Ramos (cell line): ENCODE measurements around the gene ZNF516.
"Not testable (repeated sequence)": the region's sequence is repeated elsewhere in the genome, so short reads cannot be mapped to it uniquely, and the experiment has no call there.

ENCODE experiments used
- in situ Hi-C: fragments of 300-500 bp; cut with MboI; formaldehyde crosslinking; loops from one replicate; pipeline ENCODE4 v1.14.3; 2022; ENCODE audit warnings: low sequenced_read_pairs; ENCODE audit not compliant: unreplicated experiment

ZNF516 gene, protein sequence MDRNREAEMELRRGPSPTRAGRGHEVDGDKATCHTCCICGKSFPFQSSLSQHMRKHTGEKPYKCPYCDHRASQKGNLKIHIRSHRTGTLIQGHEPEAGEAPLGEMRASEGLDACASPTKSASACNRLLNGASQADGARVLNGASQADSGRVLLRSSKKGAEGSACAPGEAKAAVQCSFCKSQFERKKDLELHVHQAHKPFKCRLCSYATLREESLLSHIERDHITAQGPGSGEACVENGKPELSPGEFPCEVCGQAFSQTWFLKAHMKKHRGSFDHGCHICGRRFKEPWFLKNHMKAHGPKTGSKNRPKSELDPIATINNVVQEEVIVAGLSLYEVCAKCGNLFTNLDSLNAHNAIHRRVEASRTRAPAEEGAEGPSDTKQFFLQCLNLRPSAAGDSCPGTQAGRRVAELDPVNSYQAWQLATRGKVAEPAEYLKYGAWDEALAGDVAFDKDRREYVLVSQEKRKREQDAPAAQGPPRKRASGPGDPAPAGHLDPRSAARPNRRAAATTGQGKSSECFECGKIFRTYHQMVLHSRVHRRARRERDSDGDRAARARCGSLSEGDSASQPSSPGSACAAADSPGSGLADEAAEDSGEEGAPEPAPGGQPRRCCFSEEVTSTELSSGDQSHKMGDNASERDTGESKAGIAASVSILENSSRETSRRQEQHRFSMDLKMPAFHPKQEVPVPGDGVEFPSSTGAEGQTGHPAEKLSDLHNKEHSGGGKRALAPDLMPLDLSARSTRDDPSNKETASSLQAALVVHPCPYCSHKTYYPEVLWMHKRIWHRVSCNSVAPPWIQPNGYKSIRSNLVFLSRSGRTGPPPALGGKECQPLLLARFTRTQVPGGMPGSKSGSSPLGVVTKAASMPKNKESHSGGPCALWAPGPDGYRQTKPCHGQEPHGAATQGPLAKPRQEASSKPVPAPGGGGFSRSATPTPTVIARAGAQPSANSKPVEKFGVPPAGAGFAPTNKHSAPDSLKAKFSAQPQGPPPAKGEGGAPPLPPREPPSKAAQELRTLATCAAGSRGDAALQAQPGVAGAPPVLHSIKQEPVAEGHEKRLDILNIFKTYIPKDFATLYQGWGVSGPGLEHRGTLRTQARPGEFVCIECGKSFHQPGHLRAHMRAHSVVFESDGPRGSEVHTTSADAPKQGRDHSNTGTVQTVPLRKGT

DNA sequence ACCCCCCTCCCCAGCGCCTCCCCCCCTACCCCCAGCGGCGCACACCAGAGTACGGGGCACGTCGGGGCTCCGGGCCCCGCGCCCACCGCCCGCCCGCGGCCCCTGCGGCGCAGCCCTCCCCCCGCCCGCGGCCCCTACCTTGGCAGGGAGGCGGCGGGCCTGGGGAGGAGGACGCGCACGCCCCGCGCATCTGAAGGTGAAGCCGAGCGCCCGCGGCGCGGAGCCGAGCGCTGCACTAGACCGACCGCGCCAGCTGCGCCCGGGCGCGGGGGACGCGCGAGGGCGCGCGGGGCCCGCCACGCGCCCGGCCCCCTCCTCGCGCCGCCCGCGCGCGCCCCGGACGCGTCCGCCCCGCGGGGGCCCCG lies at the start of gene ZNF516:
Gene ZNF516 (minus strand): TSS at position 237 of the 365 bp plus-strand sequence. CDS start 52,188 bp downstream, outside the sequence.
- in situ Hi-C loops, result no loop called here

DNA sequence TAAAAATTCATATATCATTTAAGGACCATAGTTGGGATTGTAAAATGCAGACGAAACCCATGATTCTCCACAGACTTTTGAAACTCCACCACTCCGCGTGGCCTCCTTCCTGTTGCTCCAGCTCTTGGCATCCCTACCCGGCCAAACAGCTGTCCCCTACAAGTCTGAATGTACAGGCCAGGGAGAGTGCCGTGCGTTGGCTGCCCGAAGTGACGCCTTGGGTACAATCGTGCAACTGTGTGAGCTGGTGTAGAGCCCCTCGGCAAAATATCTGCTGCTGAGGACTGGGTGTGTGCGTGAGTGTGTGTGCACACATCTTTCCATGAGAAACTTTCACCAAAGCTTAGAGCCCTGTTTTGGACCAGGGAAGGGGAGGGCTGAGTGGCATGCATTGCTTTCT lies 43.8 kb upstream of the ZNF516 start:
- in situ Hi-C loops, result no loop called here

DNA sequence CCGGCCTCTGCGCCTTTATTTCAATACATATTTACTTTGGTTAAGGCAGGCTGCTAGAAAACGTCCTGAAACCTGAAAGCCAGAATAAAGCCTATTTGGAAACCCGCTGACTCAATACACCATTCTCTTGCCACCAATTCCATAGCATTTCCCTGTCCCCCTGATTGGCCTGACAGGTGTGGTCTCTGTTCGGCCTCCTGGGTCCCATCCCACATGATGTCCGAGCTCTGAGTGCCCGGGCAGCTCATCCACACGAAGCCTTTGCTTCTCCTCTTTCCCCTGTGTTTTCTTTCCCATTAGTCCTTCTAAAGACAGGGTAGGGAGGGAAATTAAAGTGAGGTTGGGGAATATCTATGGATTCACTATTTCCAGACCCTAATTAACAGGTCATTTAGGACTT lies 42.6 kb upstream of the ZNF516 start:
- in situ Hi-C loops, result no loop called here

DNA sequence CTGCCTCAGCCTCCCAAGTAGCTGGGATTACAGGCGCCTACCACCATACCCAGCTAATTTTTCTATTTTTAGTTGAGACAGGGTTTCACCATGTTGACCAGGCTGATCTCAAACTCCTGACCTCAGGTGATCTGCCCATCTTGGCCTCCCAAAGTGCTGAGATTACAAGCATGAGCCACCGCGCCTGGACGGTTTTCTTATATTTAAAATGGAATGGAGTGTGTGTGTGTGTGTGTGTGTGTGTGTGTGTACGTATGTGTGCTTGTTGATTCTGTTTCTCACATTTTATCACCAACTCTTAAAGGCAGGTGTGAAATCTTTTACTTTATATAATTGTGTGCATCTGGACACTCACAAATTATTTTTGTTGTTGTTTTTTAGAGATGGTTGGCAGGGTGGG lies 41.6 kb upstream of the ZNF516 start:
- in situ Hi-C loops, result not testable (repeated sequence)

GRCh38 chr18:76532875-76533274 lies 37.8 kb upstream of the ZNF516 start:
- in situ Hi-C loops, result no loop called here

GRCh38 chr18:76530846-76531245 lies 35.8 kb upstream of the ZNF516 start:
- in situ Hi-C loops, result no loop called here

GRCh38 chr18:76530391-76530790 lies 35.3 kb upstream of the ZNF516 start:
- in situ Hi-C loops, result no loop called here

- in situ Hi-C loops, result no loop called here
These were observed 34.4 kb upstream of the ZNF516 start for GRCh38 chr18:76529433-76529811.

- in situ Hi-C loops, result no loop called here
These were observed 33.7 kb upstream of the ZNF516 start for GRCh38 chr18:76528477-76529432.

DNA sequence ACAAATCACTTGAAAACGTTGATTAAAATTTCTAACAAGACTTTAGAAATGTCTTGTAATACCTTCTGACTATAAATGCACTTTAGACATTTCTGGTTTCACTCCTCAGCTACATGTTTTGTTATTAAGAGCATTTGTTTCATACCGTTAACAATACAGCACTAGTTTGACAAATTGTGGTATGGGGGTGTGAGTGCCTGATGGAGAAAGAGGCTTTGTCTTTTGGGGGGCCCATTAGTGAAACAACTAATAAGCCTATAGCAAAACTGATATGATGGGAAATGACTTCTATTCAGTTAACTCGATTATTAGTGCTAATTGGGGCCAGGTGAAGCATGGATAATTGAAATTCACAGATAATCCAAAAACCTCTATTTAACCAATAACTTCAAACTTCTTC lies 30.9 kb upstream of the ZNF516 start:
- in situ Hi-C loops, result no loop called here

DNA sequence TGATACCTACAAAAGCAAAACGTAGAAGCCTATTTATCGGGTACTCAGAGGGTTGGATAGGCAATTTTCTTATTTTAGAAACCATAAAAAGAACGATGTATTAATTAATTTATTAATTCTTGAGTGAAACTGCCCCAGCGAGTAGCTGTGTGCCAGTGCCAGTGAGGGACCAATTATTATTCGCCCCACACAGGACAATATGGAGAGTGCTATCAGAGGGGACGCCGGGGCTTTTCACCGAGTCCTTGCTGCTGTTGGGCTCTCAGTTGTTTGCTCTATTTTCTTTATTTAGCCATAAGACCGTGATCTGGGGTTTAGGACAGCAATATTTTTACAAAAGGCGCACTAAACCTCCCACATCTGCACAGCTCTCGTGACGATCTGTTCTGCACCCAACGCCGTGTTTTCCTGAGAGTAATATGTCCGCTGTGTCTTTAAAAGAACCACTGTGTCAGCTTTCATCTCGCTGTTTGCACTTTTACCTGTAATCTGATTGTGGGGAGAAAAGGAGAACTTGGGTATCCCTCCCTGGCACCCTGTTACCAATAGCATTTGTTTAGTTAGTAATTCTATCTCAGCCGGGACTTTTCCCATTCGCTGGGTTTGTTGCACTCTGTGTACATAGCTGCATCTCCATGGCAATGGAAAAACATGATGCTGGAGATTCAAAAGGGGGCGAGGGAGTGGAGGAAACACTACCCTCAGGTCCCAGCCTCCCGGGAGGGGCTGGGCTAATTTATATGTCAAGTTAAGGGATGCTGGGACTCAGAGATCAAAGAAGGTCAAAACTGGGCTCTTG lies 30.1 kb upstream of the ZNF516 start:
- in situ Hi-C loops, result no loop called here

GRCh38 chr18:76524477-76524876 lies 29.4 kb upstream of the ZNF516 start:
- in situ Hi-C loops, result no loop called here

DNA sequence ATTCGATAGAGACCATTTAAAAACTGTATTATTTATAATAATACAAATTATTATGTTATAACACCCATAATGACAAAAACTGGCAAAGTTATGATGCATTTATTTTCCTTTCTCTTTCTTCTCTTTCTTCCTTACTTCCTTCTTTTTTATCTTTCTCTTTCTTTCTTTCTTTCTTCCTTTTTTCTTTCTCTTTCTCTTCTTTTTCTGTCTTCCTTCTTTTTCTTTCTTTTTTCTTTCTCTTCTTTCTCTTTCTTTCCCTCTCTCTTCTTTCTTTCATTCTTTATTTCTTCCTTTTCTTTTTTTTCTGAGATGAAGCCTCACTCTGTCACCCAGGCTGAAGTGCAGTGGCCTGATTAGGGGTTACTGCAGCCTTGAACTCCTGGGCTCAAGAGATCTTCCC lies 27.5 kb upstream of the ZNF516 start:
- in situ Hi-C loops, result no loop called here

- in situ Hi-C loops, result no loop called here
These were observed 27.1 kb upstream of the ZNF516 start for GRCh38 chr18:76522122-76522503.

DNA sequence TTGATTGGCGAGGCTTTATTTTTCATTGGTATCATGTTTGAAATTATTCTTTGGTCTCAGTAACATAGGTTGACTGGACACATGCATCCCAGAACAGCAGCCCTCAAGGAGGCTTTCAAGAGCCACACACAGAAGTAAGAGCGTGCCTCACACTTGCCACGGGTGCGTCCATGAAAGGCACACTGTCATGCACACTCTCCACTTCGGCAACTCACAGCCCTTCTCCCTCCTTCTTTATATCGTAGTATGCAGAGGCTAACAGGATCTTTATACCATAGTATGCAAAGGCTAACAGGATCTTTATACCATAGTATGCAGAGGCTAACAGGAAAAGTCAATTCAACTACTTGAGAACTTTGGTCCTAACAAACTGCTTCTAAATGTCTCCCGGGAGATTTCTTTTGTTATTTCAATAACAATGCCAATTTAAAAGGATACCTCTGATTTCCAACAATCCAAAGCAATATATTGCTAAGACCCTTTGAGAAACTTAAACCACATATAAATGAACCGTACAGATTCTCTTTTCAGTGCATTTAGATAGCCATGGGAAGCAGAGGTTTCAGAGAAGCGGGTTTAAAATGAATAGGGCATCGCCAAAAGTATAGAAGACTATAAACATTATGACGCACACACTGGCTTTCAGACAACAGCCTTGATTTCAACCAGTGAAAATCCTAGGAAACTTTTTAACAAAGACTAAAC lies 26.5 kb upstream of the ZNF516 start:
- in situ Hi-C loops, result no loop called here

DNA sequence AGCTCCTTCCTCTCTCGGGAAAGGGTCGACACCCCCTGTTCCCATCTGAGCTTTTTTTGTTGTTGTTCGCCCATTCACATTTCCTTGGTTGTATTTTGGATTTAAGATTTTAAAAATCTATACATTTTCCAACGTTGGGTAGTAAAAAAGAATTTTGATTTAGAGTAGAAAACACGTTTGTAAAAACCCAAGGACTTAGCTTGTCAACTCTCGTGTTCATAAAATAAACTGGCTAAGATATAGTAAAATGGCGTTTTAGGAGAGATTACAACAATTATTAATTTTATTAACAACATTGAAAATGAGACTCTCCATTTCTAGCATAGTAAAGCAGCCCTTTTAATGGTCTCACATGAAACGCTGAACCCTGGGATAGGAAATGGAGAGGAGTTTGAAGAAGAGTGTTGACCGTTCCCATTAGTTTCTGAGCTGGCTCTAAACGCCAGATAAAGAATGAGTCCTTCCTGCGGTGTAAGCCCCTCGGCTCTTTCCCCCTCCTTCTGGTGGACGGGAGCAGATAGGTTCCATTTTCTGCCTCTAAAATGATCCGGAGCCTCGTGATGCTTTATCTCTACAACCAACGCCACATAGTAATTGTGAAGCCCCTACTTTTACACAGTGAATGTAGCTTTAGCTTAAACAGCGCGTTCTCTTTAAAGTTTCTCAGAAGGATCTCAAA lies 24.0 kb upstream of the ZNF516 start:
- in situ Hi-C loops, result no loop called here

DNA sequence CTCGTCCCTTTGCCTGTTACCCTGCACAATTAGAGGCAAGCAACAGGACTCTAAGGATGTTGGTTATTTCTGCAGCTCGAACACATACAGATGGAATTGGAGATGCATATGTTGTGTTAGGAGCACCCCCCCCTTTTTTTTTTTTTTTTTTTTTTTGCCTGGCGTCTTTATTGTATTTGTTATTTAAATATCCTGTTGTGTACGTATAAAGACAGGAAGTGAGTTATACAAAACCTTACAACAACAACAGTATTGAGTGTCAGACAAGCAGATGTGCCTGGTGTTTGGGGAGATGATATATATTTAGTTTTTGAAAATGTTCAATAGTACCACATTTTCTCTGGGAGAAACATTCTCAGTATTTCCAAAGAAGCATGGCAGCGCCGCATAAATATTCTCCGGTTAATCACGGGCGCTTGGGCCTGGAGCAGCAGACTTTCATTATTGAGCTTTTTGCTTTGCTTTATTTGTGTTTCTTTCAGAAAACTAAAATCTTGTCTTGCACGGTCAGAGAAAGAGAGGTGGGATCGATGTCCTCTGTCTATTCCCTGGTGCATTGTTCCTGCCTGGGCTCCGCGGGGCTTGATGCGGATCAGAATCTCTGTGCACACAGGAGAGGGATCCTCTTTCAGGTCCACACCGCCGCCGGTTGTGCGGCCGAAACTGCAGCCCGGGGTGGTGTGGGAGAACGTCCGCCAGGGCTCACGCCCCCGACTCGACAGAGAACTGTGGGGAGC lies 23.2 kb upstream of the ZNF516 start:
- in situ Hi-C loops, result no loop called here
